GM18502 (cell line): ENCODE results near the gene DNER.

Source experiments
- ATAC-seq: cut with Tn5 transposase; IDR thresholded peaks from one replicate; pipeline ENCODE4 v1.9.1; 2021; ENCODE audit warnings: mild to moderate bottlenecking; ENCODE audit not compliant: unreplicated experiment, poor library complexity

Gene DNER

DNA sequence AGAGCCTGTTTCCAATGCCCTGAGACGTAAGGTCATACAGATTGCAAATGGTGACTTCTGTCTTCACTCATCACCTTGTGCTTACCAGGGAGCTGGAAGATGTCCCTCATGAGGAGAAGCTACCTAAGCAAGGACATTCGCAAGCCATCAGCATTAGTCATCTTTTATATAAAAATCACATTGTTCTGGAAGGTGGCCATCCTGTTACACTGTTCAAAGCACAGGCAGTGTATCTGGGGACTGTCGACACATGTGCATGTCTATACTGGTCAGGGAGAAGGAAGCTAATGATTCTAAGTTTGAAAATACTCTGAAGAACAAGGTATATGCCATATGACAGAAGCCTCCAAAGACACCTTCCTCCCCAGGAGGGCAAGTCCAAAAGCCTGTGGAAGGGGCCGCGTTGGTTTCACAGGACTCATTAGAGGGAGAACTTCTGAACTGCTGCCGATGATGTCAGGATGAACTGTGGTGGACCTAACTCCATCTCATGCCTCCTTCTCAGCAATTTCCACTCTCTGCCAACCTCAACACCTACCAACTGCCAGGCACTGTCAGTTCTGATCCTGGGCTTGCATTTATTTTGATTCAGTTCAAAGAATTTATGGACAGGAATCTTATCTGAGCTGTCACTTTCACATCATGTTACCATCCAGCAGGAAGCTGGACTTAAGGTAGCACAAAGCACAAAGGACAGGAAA is 39.4 kb downstream of the DNER start:
- ATAC-seq, result no peak

DNA sequence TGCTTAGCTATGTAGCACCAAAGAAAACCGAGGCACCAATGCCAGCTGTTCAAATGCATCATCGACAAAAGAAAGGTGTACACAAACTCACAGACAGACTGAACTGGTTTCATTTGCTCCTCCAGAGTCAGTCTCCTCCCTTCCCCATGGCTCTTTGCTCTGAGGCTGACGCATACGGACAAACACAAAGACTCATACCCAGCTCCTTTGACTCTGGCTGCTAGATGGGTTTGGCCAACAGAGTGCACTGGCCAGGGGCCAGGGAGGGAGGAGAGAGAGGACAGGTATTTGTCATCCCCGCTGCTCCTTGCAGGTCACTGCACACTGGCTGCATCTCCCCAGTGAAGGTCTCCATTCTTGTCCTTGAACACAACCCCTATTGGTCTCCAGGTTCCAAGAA is 40.7 kb downstream of the DNER start:
- ATAC-seq, result no peak

DNA sequence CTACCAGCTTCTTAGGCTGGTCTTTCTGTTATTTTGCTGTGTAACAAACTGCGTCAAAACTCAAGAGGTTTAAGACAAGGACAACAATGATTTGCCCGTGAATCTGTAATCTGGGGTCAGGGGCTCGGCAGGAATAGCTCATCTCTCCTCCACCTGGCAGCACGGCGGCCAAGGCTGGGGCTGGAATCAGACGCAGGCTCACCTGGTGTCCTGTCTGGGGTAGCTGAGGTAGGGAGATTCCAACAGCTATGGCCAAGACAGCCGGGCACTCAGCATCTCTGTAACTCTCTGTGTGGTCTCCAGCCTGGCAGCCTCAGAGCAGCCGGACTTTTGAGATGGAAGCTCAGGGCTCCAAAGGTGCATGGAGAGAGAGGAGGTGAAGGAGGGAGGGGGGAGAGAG is 42.3 kb downstream of the DNER start:
- ATAC-seq, result no peak

DNA sequence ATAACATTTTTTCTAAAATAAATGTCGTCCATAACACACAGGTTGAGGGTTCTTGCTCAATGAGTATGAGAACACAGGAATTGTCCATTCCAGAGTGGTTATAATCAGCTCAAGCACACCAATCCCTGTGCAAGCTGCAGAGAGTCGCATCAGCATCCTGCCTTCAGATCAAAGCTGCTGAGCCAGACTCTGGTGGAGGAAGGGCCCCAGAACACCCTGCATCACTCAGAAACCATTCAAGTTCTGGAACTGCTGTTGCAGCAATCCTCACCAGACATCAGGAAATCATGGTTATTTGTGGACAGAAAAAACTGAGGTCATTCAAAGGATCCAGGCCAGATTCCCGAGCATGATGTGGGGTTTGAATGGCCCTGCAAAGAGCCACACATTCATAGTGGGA is 44.5 kb downstream of the DNER start:
- no peak for ATAC-seq

DNA sequence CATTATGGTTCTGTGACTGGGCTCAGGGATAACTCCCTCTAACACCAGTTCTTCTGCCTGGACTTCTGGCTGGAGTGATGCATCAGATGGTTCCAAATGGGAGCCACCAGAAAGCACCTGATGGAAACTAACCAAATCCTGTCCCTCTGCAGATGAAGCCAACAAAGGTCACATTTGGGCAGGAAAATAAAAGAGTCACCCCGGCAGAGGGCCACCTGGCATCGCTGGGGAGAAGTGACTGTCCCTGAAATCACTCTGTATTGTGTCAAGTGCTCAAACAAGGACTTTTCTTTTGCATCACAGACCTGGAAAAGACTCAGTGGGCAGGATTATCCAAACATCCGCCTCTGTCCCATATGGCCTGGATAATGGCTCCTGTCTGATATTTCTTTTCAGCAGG is 47.5 kb downstream of the DNER start:
- no peak for ATAC-seq

DNA sequence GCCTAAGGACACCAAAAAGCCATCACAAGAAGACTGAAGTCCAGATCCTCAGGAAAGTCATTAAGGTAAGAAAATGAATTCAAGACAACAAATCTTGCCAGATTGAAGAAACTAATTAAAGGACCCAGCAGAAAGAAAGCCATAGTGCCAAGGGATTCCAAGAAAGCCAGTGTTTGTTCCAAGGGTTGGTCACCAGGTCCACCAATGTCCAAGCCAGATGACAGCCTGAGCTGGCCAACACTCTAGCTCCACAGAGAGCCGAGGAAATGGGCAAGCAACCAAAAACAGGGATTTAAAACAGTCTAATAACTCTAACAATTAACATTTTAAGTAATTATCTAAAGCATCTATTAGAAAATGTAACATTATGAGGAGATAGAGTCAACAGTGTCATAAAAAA is 49.2 kb downstream of the DNER start:
- ATAC-seq, result no peak

DNA sequence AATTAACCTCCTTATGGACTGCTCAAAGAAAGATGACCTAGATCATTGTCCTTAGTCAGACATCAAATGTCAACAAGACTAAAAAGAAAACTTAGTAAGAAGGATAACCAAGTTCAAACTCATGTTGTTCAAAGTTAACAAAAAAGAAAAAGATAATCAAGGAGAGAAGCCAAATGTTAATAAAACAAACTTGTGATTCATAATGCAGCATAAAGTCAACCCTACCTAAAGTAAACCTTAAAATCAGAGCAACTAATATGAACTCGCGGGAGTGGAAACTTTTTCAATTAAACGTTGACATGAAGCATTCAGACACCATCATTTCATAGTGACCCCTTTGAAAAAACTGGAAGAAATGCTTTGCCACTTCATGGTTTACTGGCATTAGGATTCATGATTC is 52.9 kb downstream of the DNER start:
- no peak for ATAC-seq

DNA sequence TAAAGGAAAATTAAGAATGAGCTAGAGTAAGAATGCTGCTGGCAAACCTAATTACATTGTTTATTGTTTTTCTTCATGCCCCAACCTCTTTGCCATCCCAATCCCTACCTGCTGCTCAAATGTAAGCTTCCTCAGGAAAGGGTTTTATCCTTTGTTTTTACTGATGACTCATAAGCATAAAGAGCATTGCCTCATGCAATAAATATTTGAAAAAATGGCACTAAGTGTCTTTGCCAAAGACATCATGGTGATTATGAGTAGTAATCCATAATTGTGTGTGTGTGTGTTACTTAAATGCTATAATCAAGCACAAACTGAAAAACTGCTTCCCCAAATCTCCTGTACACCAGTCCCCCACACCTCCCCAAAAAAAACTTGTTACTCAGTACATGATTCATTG is 53.4 kb downstream of the DNER start:
- ATAC-seq, result no peak

DNA sequence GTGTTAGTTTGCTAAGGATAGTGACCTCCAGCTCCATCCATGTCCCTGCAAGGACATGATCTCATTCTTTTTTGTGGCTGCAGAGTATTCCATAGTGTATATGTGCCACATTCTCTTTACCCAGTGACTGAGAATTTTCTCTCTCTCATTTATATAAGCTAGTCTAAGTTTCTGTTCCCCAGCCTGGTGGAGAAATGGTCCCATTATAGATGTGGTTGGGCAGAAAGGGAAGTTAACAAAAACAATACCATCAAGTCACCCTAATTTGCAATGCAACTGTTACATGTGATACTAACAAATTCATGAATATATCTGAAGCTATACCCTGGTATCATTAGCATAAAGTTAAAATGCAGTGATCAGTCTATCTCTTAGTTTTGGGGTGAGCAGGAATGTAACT is 54.0 kb downstream of the DNER start:
- peak; percentile 62 for ATAC-seq

DNA sequence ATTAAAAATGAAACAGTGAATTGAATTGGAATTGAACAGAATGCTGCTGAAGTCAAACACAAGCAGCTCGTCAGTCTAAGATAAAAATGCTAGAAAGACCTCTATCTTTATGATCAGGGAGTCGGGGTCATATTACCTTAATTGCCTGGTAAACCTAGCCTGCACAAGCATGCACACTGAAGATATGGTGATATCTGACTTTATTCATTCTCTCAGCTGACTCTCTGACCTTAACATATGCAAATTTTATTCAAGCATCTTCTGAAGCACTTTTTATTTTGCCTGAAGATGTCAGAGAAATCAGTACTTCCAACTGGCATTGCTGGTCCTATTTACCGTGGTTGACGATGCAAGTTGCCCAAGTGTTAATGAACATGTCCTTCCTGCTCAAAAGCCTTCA is 56.4 kb downstream of the DNER start:
- no peak for ATAC-seq

DNA sequence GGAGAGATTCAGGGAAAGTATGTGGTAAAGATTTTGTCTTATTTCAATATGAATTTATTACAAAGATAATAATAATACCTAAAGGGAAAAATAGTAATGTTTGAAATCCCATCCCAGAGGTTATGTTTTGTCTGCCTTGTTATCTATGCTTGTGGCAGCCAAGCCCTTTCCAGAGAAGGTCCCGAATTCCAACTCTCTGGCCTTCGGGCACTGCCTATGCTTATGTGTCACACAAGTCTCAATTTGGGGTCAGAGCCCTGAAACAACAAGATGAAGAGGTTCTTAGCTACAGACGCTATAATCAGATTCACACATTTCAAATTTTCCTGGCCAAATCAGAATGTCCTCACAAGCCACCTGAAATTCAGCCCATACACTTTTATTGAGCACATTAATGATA is 59.9 kb downstream of the DNER start:
- no peak for ATAC-seq

DNA sequence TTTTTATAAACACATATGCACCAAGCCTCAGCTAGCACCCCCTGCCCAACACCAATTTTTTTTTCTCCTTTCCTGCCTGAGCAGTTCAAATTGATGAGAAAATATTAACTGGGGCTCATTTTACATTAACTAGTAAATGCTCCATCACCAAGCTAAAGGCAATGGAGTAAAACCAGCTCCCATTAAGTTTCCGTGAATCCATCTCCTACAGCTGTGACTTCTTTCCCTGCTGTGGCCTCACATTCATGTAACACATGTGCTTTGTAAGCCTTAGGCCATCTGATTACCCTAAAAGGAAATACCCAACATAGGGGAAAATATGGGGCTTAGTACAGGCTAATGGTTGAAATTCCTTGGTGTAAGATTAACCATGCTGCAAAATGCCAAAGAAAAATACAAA is 60.8 kb downstream of the DNER start:
- no peak for ATAC-seq

DNA sequence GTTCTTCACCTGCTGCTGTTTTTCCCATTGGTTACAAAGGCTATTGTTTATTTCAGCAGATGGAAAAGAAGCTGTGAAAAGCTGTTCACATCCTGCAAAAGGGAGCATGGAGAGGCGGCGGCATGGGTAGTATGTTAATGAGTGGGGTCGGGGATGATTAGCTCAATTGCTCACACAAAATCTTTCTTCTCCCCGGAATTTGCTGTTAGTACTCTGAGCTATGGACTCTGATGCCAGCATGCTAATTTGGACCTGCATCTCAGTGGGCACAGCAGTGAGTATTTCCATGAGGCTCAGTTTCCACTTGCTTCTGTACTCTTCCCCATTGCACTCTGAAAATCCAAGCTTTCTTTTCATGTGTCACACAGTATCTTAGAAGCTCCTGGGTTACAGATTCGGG is 61.6 kb downstream of the DNER start:
- no peak for ATAC-seq

DNA sequence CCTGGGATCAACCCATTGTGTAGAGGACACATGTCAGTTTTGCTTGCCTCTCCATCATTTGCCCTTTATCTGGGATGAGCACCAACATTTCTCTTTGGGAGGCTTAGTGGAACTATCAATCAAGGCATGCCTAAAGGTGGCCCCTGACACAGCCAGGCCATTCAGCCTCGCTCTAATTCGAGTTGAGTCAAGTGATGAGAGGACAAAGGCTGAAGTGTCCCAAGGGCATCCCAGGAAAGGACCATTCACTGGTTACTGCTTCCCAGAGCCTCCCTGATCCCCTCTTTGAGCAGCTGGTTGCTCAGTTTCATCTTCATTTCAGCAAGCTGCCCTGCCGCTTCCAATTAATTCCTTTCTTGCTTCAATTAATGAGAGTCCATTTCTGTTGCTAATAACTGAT is 63.5 kb downstream of the DNER start:
- ATAC-seq, result no peak

DNA sequence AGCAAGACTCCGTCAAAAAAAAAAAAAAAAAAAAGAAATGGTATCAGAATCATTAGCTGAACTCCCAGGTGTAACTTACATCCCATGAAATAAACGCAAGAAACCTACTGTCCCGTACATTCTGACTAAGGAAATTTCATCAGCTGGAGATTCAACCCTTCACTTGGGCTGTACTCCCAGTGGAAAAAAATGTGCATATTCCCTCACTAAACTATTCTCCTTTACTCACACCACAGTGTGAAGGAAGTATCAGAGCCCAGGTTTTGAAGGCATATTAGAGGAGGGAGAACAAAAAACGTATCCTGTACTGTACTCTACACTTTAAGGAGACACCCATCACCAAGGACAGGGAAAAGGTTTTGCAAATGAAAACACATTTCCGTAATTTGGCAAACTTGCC is 64.3 kb downstream of the DNER start:
- no peak for ATAC-seq

DNA sequence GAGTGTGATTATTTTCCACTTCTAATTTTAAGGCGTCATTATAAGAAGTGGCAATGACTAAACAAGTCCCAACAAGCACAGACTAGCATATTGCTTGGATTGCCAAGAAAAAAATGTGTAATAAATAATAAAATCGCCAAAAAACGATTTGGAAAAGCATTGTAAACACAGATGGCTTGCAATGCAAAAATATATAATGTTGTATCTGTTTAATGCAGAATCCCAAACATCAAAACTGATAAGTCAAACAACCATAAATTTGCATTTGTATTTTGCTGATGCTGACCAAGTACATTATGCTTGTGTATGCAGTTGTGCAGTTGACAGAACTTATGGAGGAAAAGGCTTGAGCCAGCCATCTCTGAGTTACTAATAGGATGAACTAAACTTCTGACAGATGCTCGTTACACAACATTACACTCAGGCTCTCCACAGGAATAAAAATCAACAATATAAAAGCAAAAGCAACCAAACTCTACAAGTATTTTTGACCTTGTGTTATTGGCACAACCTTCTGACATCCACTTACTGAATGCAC is 68.1 kb downstream of the DNER start:
- ATAC-seq, result no peak

DNA sequence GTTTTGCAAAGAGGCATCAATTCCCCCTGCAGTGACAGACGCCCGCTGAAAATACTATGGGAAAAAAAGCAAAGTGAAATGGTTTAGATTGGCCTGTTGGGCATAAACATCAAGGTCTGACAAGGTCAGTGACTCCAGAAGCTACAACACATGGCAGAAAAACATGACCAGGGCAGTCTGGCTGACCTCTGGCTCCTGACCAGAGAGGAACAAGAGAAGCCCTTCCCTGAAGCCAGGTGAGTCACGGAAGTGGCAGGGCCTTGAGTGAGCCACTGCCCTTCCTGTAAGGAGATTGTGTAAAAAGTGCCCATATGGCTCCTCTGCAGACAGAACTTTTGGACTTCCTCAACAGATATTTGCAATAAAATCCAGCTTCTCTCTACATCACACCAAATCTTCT is 72.0 kb downstream of the DNER start:
- ATAC-seq, result no peak

DNA sequence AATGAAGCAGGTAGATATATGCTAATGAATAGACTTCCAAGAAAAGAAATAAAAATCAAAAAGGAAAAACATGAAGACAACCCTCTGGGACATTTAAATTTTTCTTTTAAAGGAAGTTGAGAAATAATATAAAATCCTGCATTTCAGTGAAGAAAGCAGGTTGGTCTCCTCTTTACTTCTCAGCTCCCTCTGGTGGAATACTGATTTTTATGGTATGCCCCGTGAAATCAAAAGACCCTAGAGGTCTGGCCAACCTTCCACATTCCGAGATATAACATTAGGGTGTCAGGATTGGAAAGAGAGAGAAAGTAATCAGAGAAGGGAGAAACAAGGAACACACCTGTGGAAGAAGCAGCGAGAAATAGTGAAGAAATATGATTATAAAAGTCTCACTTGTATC is 72.7 kb downstream of the DNER start:
- ATAC-seq, result no peak

DNA sequence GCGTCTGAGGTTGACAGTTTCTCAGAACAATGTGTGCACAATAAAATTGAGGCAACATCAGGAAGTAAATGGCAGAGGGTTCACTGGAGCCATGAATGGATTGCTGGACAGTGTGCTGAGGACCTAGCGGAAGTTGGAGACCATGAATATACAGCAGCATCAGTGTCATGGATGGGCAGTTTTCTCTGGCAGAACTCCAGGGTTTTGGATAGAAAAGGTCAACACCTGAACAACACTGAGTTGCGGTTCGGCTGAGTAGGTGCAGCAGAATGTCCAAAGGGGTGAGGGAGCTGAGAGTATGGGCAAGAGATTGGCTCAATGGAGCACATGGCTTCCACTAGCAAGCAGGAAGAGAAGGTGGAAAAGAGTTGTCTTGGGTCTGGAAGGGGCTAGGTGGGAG is 73.7 kb downstream of the DNER start:
- ATAC-seq, result no peak

DNA sequence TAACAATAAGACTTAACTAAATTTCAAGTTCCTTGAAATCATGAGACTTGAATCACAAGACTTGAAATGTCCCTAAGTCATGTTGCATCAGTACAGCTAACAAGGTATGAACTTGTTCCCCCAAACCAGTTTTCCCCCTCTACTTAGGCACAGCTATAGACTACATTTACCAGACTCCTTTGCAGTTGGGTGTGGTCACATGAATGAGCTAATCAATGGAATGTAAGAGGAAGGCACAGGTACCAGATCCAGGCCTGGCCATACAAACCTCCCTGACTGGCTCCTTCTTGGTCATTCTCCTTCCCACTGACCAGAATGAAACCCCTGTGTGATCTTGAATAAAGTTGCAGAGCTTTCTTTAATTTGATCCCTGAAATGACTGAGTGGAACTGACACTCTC is 77.8 kb downstream of the DNER start:
- no peak for ATAC-seq

DNA sequence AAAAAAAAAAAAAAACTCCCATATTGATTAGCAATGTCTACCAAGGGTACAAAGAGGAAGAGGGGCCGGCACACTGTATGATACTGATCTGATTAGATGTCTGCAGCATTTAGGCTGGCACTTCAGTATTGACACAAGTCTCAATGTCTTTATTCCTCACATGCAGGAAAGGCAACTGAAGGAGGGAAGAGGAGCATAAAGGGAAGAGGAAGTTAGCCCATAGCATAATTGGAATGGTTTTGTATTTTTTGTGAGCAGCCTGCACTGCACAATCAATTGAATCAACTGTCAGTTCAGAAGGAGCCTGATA is 79.0 kb downstream of the DNER start:
- no peak for ATAC-seq

DNA sequence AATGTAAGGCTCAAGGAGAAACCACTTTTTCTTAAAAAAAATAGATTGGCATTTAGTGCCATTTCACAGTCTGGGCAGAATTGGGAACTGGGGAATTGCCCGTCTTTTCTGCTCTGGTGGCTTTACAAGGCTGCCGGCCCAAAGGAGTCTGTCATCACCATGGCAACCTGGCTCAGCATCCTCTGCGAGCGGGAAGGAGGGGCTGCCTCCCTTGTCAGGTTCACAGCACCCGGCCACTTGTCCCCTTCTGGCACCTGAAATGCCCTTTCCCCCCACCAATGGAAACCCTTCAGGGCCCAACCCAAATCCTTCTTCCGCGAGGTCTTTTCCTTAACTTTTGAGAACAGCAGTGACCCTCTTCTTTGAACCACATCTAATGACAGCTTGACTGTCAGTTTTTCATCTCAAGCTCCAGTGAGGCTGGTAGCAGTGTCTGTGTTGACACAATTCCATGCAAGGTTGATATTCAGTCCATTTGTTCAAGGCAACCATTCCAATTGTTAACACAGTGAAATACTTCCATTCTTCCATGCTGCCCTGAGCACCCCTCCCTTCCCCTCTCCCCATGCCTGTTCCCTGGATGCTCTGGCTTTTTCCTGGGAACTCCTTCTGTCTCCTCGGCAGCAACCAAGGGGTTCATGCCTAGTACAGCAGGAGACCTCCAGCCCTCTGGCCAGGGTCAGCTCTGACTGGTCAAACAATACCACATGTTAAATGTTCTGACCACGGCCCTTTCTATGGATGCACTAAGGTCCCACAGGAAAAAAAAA is 79.6 kb downstream of the DNER start:
- ATAC-seq, result no peak
